ENCODE data around the gene DCAF15.
"Not testable (repeated sequence)": the region's sequence is repeated elsewhere in the genome, so short reads cannot be mapped to it uniquely, and the experiment has no call there.

The DCAF15 gene

DNA sequence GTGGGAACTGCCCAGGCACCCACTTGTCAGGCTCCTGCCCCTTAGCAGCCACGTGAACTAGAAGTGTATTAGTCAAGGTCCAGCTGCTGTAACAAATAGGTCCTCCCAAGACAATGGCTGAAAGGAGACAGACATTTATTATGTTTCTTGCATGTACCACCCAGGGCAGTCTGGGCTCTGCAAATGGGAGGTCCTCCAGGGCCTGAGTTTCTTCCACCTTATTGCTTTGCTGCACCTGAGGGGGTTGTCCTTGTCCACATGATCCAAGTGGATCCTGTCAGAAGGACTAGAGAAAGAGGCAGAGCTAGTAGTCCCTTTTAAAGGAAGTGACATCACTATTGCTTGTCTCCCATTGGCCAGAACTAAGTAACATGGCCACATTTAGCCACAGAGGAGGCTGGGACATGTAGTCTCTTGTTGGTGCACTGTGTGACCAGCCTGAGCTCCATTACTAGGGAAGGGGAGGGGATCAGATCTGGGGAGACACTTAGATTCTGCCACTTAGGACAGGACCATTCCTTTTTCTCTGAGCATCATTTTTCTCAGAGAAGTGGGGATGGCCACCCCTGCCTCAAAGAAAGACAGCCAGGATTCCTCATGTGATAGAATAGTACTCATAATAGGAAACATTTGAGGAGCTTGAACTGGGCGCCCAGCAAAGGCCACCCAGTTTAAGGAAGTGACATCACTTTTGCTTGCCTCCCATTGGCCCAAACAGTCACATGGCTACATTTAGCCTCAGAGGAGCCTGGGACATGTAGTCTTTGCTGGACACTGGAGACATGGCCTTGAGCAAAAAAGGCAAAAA is 31.2 kb upstream of the DCAF15 start:
- no peak overlapping the region for H3K27ac Mint-ChIP-seq
- ATAC-seq (ENCODE audit: low read depth) (peak; percentile 82), DNase-seq (ENCODE audit: low spot score in 2 of 2) (no peak)
- no peaks in the 10 kb centered on the region for H3K27me3 Mint-ChIP-seq
- H3K9me3 Mint-ChIP-seq, result no peaks in the 10 kb centered on the region
- peaks cover 2% of the 10 kb centered on the region for H3K4me1 Mint-ChIP-seq
- H3K36me3 Mint-ChIP-seq, result peaks cover 27% of the 10 kb centered on the region
- no peak overlapping the region for H3K4me3 Mint-ChIP-seq

DNA sequence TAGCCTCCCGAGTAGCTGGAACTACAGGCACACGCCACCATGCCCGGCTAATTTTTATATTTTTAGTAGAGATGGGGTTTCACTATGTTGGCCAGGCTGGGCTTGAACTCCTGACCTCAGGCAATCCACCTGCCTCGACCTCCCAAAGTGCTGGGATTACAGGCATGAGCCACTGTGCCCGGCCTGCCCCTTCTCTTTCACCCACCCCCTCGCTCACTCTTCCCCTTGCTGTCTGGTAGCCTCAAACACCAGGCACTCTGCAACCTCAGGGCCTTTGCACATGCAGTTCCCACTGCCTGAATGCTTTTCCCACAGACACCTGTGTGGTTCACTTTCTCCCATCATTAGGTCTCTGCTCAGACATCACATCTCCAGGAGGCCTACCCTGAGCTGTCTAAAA is 30.2 kb upstream of the DCAF15 start:
- not testable (repeated sequence) for H3K4me3 Mint-ChIP-seq; DNase-seq (ENCODE audit: low spot score in 2 of 2); ATAC-seq (ENCODE audit: low read depth); H3K27me3 Mint-ChIP-seq; H3K27ac Mint-ChIP-seq; H3K4me1 Mint-ChIP-seq; H3K9me3 Mint-ChIP-seq
- peaks cover 29% of the 10 kb centered on the region for H3K36me3 Mint-ChIP-seq

- DNase-seq (ENCODE audit: low spot score in 2 of 2) (no peak), ATAC-seq (ENCODE audit: low read depth) (no peak)
- no peak overlapping the region for H3K27ac Mint-ChIP-seq
- H3K9me3 Mint-ChIP-seq, result no peaks in the 10 kb centered on the region
- no peaks in the 10 kb centered on the region for H3K27me3 Mint-ChIP-seq
- peaks cover 2% of the 10 kb centered on the region for H3K4me1 Mint-ChIP-seq
- H3K36me3 Mint-ChIP-seq, result peaks cover 34% of the 10 kb centered on the region
- no peak overlapping the region for H3K4me3 Mint-ChIP-seq
Observed at GRCh38 chr19:13923194-13923987, 28.9 kb upstream of the DCAF15 start.

GRCh38 chr19:13926010-13926409 is 26.3 kb upstream of the DCAF15 start:
- ATAC-seq (ENCODE audit: low read depth) (no peak), DNase-seq (ENCODE audit: low spot score in 2 of 2) (no peak)
- Mint-ChIP-seq H3K4me1 (peaks cover 2% of the 10 kb centered on the region), H3K27me3 (no peaks in the 10 kb centered on the region), H3K36me3 (peaks cover 30% of the 10 kb centered on the region), H3K9me3 (no peaks in the 10 kb centered on the region), H3K27ac (no peak overlapping the region), H3K4me3 (no peak overlapping the region)

DNA sequence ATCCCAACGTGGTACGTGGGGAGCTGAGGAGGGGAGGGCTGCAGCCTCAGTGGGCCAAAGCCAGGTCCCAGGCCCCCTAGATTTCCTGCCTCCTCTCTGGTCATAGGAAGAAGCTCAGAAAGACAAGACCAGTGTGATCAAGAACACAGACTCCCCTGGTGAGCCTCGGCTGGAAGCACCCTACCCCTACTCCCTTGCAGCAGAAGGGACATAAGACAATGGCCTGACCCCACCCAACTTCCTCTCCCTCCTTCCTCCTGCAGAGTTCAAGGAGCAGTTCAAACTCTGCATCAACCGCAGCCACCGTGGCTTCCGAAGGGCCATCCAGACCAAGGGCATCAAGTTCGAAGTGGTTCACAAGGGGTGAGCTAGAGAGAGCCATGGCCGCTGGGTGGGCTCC is 25.6 kb upstream of the DCAF15 start:
- Mint-ChIP-seq H3K27ac (no peak overlapping the region), H3K27me3 (no peaks in the 10 kb centered on the region), H3K36me3 (peaks cover 25% of the 10 kb centered on the region), H3K4me1 (no peaks in the 10 kb centered on the region), H3K9me3 (no peaks in the 10 kb centered on the region), H3K4me3 (no peak overlapping the region)
- DNase-seq (ENCODE audit: low spot score in 2 of 2) (no peak), ATAC-seq (ENCODE audit: low read depth) (no peak)

DNA sequence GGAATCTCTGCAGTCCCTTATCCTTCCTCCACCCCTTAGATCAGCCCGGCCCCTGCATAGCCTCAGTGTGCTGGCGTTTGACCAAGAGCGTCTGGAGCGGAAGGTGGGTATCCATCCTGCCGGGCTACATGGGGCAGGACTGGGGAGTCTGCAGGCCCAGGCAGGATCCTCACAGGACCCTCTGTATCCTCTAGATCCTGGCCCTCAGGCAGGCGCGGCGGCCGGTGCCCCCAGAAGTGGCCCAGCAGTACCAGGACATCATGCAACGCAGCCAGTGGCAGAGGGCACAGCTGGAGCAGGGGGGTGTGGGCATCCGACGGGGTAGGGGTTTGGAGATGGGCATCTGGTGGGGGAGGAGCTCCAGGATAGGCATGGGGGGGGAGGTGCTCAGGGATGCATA is 23.0 kb upstream of the DCAF15 start:
- peaks cover 3% of the 10 kb centered on the region for H3K27me3 Mint-ChIP-seq
- no peak for ATAC-seq (ENCODE audit: low read depth)

GRCh38 chr19:13929956-13930355 is 22.4 kb upstream of the DCAF15 start:
- H3K27me3 Mint-ChIP-seq, result peaks cover 9% of the 10 kb centered on the region
- peaks cover 13% of the 10 kb centered on the region for H3K36me3 Mint-ChIP-seq
- H3K4me3 Mint-ChIP-seq, result no peak overlapping the region
- no peaks in the 10 kb centered on the region for H3K9me3 Mint-ChIP-seq
- DNase-seq (ENCODE audit: low spot score in 2 of 2) (no peak), ATAC-seq (ENCODE audit: low read depth) (no peak)
- H3K4me1 Mint-ChIP-seq, result peaks cover 11% of the 10 kb centered on the region
- no peak overlapping the region for H3K27ac Mint-ChIP-seq

More for the DNA sequence above, 23.0 kb upstream of the DCAF15 start:
- H3K4me1 Mint-ChIP-seq, result peaks cover 5% of the 10 kb centered on the region
- peaks cover 16% of the 10 kb centered on the region for H3K36me3 Mint-ChIP-seq
- no peak overlapping the region for H3K4me3 Mint-ChIP-seq
- DNase-seq (ENCODE audit: low spot score in 2 of 2), result no peak
- no peaks in the 10 kb centered on the region for H3K9me3 Mint-ChIP-seq
- no peak overlapping the region for H3K27ac Mint-ChIP-seq

DNA sequence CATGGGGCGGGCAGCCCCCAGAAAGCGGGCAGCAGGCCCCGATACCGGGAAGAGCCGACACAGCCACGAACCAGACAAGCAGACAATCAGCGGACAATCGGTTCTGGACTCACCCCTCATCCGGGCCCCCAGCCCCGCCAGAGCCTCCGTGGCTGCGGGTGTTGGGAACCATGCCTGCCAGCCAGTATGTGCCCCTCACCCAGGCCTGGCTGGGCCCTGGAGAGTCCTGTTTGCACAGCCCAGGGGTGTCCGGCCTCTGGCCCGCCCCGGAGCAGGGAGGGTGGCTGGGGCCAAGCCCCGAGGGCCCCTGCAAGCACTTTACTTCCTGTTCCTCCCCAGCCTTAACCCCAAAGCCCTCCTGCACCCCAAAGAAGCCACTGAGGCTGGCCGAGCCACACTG is 21.9 kb upstream of the DCAF15 start:
- peaks cover 12% of the 10 kb centered on the region for H3K36me3 Mint-ChIP-seq
- H3K9me3 Mint-ChIP-seq, result no peaks in the 10 kb centered on the region
- ATAC-seq (ENCODE audit: low read depth) (no peak), DNase-seq (ENCODE audit: low spot score in 2 of 2) (no peak)
- no peak overlapping the region for H3K27ac Mint-ChIP-seq
- no peak overlapping the region for H3K4me3 Mint-ChIP-seq
- H3K4me1 Mint-ChIP-seq, result peaks cover 11% of the 10 kb centered on the region
- H3K27me3 Mint-ChIP-seq, result peaks cover 9% of the 10 kb centered on the region

- Mint-ChIP-seq H3K36me3 (peaks cover 10% of the 10 kb centered on the region), H3K27me3 (peaks cover 12% of the 10 kb centered on the region), H3K27ac (no peak overlapping the region), H3K4me3 (no peak overlapping the region), H3K4me1 (peaks cover 11% of the 10 kb centered on the region), H3K9me3 (no peaks in the 10 kb centered on the region)
- no peak for ATAC-seq (ENCODE audit: low read depth)
- no peak for DNase-seq (ENCODE audit: low spot score in 2 of 2)
Observed at GRCh38 chr19:13931391-13932148, 20.7 kb upstream of the DCAF15 start.

DNA sequence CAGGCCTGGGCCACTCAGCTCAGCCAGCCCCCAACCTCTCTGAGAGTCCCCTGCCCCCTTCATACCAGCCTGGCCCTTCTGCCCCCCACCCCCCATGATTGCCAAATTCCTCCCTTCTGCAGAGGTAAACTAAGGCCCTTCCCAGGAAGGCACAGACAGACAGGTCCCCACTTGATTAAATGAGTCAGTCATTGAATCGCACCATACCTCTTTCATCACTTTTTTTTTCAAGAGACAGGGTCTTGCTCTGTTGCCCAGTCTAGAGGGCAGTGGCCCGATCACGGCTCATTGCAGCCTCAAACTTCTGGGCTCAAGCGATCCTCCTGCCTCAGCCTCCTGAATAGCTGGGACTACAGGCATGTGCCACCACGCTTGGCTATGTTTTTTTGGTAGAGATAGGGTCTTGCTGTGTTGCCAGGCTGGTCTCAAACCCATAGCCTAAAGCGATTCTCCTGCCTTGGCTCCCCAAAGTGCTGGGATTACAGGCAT is 20.1 kb upstream of the DCAF15 start:
- DNase-seq (ENCODE audit: low spot score in 2 of 2) (no peak), ATAC-seq (ENCODE audit: low read depth) (no peak)
- no peak overlapping the region for H3K4me3 Mint-ChIP-seq
- peaks cover 12% of the 10 kb centered on the region for H3K27me3 Mint-ChIP-seq
- H3K27ac Mint-ChIP-seq, result no peak overlapping the region
- H3K4me1 Mint-ChIP-seq, result peaks cover 11% of the 10 kb centered on the region
- H3K36me3 Mint-ChIP-seq, result peaks cover 7% of the 10 kb centered on the region
- H3K9me3 Mint-ChIP-seq, result no peaks in the 10 kb centered on the region

- Mint-ChIP-seq H3K4me1 (peaks cover 16% of the 10 kb centered on the region), H3K27ac (no peak overlapping the region), H3K27me3 (peaks cover 17% of the 10 kb centered on the region), H3K9me3 (no peaks in the 10 kb centered on the region), H3K4me3 (no peak overlapping the region), H3K36me3 (peaks cover 6% of the 10 kb centered on the region)
- ATAC-seq (ENCODE audit: low read depth) (no peak), DNase-seq (ENCODE audit: low spot score in 2 of 2) (no peak)
Observed at GRCh38 chr19:13932911-13933393, 19.4 kb upstream of the DCAF15 start.

- no peak for DNase-seq (ENCODE audit: low spot score in 2 of 2)
- ATAC-seq (ENCODE audit: low read depth), result no peak
- no peak overlapping the region for H3K4me3 Mint-ChIP-seq
- H3K9me3 Mint-ChIP-seq, result no peaks in the 10 kb centered on the region
- peak overlapping the region; percentile 14 for H3K27ac Mint-ChIP-seq
- peaks cover 16% of the 10 kb centered on the region for H3K4me1 Mint-ChIP-seq
- H3K27me3 Mint-ChIP-seq, result peaks cover 17% of the 10 kb centered on the region
- peaks cover 2% of the 10 kb centered on the region for H3K36me3 Mint-ChIP-seq
Observed at GRCh38 chr19:13934785-13935109, 17.6 kb upstream of the DCAF15 start.

DNA sequence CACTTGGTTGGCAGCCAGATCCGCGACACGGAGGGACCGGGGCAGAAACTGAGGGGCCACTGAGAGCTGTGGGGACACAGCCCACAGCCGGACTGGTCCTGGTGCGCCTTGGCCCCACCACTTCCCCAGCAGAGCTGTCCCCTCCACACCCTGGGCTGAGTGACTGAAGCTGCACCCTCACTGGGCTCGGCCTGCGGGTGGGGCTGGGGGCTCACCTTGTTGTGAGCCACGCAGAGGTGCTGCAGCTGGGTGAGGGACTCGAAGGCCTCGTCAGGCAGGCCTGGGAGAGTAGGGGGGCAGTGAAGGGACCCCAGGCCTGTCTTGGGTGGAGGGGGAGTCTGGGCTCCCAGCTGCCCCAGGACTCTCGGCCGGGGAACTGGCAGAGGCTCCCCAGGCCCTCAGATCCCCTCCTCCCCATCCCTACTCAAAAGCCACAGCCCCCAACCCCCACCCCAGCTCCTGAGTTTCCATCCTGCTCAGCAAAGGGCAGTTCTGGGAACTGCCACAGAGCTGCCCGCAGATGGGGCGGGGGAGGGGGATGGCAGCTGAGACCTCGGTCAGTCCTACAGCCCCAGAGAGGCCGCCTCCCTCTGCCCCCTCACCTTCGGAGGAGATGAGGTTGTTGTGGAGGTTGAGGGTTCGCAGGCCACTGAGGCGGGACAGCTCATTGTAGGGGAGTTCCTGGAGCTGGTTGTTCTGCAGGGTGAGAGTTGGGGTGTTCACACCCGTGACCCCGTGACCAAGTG is 16.4 kb upstream of the DCAF15 start:
- peaks cover 16% of the 10 kb centered on the region for H3K4me1 Mint-ChIP-seq
- no peak overlapping the region for H3K4me3 Mint-ChIP-seq
- H3K9me3 Mint-ChIP-seq, result no peaks in the 10 kb centered on the region
- DNase-seq (ENCODE audit: low spot score in 2 of 2), result no peak
- ATAC-seq (ENCODE audit: low read depth), result no peak
- no peak overlapping the region for H3K27ac Mint-ChIP-seq
- peaks cover 2% of the 10 kb centered on the region for H3K36me3 Mint-ChIP-seq
- H3K27me3 Mint-ChIP-seq, result peaks cover 17% of the 10 kb centered on the region

Measured in memory B cell (primary cell).